GM12864 (cell line): Measurements from ENCODE around the gene TRIM31.
A peak's percentile ranks its signal among the peaks of the same experiment; 100 is the strongest.

Experiments
- DNase-seq: peaks from one replicate; pipeline ENCODE4 v3.0.0-alpha.2; 2011; ENCODE audit warnings: low read depth
- H3K4me3 ChIP-seq: 2 replicates; pipeline ENCODE4 v1.5.1; 2011; ENCODE audit warnings: mild to moderate bottlenecking, low read depth, low read length, control low read depth
- CTCF ChIP-seq: IDR thresholded peaks from 2 replicates; pipeline ENCODE4 v1.5.1; 2011; ENCODE audit warnings: low read depth, mild to moderate bottlenecking, moderate library complexity, low read length, control low read depth, inconsistent platforms; ENCODE audit errors: missing control alignments

The TRIM31 gene

GRCh38 chr6:30074331-30075093, 38.4 kb downstream of the TRIM31 start:
- H3K4me3 ChIP-seq = no peak overlapping the region
- TF ChIP-seq CTCF = no peak
- no peak for DNase-seq

- H3K4me3 ChIP-seq = no peak overlapping the region
- TF ChIP-seq CTCF = no peak
- DNase-seq = no peak
Observed at GRCh38 chr6:30073489-30074235, 39.2 kb downstream of the TRIM31 start.

DNA sequence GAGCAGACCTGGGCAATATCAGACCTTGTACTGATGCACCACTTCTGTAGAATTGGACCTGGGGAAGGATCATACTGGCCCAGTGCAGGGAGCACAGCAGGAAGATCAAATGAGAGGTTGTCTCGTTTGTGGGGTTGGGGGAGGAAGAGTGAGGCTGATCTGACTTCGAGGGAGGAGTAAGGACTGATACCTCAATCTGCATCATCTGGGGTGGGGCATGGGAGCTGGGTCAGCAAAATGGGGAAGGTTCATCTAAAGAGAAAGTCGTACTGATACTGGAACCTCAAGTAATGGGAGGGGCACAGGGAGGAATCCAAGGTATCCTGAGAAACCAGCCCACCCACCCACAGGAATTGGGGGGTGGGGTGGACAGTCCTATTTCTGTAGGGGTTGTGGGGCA, 41.0 kb downstream of the TRIM31 start:
- DNase-seq = no peak
- no peak overlapping the region for H3K4me3 ChIP-seq
- no peak for TF ChIP-seq CTCF

- no peak for TF ChIP-seq CTCF
- no peak overlapping the region for H3K4me3 ChIP-seq
- DNase-seq = no peak
Observed at GRCh38 chr6:30071081-30071818, 41.6 kb downstream of the TRIM31 start.

DNA sequence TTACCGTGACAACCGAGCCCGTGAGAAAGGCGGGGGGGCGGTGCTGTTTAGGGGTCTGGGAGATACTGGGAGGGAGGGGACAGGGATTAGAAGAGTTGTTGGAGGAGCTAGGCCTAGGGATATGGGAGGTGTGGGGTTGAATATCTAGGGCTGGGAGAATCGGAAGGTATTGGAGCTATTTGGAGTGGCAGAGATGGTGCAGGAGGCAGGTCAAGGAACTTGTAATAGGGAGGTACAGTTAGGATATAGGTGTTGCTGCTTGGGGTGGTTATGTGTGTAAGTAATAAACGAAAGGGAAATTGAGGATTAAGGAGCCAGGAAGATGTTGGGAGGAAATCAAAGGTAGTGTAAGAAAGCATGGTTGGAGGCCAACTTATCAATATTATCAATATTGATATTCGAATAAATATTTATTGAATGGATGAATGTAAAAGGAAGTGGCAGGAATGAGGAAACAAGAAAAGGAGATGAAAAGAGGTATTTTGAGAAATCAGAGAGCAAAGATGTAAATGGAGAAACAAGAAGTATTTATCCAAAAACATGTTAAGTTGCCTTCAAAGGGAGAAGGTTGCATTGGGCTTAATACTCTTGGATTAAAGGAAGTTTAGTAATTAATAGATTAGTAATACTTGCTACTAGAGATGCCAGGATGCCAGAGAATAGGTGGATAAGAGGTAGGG, 45.3 kb downstream of the TRIM31 start:
- no peak for TF ChIP-seq CTCF
- peak overlapping the region; percentile 93 for H3K4me3 ChIP-seq
- no peak for DNase-seq

- no peak for TF ChIP-seq CTCF
- peak; percentile 98 for DNase-seq
- H3K4me3 ChIP-seq = peak within 1 kb of the TSS; percentile 93
Observed at GRCh38 chr6:30066577-30067459, 46.1 kb downstream of the TRIM31 start, which contains the start of gene PPP1R11. Gene PPP1R11, plus strand, starts transcription at chr6:30067198. Its CDS starts 213 bp downstream, at chr6:30067411.
